Measurements from ENCODE around the gene SMCO2.

Gene SMCO2

DNA sequence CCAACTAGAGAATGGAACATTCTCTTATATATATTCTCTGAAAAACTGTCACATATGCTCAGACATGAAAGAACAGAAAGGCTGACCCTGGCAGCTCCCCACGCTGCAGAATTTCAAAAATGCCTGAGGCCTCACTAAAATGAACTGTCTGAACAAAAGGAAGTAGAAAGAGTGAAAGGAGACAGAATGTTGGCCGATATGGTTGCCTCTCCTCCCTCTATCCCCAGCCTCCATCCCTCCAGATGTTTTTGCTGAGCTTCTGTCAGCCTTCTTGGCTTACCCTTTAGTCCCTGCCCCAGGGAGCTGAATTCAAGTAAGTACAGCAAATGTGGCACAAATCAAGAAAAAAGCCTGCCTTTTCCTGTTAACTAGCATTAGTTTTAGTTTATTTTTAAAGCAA, 6.9 kb downstream of the SMCO2 start:
- no peak for DNase-seq (ENCODE audit: low read depth)

DNA sequence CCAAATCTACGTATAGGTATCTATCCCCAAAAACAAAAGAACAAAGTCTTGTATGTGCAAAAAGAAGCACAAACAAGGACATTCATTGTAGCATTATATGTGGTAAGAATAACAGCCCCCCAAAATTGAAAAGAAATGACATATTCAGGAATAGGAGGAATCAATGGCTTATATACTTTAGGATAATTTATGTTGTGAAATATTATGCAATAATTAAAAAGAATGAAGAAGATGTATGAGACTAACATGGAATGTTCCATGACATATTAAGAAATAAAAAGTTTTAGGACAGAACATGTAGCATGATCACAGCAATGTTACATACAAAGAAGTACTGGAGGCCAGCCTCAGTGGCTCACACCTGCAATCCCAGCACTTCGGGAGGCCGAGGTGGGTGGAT, 9.1 kb downstream of the SMCO2 start:
- no peak for DNase-seq (ENCODE audit: low read depth)

DNA sequence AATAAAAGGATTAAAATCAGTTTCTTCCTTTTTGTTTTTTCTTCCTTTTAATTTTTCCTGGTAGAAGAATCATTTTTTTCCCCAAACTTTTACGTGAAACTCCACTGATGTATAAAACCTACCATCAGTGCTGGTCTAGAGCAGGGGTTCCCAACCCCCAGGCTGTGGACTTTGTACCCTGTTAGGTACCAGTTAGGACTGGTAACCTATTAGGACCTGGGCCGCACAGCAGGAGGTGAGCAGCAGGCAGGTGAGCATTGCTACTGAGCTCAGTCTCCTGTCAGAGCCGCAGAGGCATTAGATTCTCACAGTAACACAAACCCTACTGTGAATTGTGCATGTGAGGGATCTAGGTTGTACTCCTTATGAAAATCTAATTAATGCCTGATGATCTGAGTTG, 10.1 kb downstream of the SMCO2 start:
- DNase-seq (ENCODE audit: low read depth) = no peak

DNA sequence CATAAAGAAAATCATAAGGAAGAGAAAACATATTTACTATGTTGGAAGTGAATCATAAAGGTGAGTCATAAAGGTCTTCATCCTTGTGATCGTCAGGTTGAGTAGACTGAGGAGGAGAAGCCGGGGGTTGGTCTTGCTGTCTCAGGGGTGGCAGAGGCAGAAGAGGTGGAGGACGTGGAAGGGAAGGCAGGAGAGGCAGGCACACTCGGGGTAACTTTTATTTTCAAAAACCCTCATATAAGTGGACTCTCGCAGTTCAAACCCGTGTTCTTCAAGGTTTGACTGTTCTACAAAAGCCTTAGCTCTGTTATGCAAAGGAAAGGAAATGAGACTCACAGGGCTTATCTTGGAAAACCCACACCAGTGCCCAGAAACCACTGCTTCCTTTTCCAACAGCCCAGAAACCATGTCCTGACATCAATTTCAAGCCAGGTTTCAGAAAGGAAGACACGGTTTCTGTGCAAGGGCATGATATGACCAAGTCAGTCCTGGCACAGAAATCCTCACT, 14.0 kb downstream of the SMCO2 start:
- DNase-seq (ENCODE audit: low read depth) = no peak

DNA sequence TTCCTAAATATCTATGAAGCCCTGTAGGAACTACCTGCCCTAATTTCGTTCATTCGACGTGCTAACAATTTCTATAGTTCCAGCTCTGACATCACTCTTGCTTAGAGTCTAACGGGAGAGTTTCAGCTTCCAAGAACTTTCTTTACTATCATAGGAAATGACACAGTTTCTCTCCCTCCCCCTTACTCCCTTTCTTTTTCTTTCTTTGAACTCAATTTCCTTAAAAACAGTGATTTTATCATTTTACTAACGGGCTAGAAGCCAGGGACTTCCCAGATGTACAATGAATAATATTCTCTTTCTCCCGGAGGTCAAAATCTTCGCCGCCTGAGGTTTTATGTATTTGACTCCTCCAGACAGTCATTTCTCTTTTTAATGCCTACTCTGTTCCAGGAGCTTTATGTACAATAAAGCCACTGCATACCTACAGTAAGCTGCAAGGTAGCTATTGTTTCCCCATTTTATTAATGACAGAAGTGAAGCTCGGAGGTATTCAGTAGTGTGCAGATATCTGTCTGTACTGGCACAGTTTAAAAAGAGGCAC, 15.7 kb downstream of the SMCO2 start:
- no peak for DNase-seq (ENCODE audit: low read depth)

DNA sequence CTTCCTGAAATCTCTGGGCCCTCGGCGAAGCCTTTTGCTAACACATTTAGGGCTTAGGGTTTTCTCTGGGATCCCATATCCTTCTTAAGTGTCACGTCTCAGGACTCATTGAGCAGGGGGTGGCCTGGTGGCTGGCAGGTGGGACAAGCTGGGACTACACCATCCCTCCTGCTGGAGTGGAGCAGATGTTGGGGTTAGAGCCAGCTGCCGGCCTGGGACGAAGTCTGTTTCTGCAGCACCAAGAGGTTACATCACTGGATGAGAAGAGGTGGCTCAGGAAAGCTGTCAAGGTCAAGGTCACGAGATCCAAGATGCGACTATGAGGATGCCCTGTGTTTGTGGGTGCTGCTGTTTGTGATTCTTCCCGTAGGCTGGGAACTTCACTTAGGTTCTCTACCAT, 16.3 kb downstream of the SMCO2 start:
- DNase-seq (ENCODE audit: low read depth) = no peak

DNA sequence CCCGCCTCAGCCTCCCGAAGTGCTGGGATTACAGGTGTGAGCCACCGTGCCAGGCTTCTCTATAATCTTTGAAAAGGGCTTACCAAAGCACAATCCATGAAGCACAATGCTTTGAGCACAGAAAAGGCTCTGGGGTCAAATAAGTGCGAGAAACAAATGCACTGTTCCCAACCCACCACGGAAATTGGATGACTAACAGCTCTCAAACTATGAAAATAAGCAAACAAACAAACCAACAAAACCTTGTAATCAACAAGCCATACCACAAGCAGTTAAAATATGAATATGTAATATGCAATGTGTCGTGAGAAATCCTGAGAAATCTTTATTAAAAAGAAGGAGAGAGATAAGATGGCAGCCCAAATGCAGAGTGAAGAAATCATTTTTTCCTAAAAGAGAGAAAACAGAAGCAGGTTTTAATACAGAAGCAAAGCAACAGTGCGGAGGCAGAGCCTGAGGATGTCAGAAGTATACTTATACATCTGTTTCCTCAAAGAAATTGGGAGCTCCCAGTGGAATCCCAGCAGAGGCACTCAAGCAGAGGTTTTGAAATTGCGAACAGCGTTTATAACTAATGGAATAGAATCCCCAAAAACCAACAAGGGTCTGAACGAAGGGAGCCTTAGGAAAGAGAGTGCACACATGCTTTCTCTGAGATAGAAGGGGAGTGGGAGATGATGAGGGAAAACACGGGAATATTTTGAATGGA, 17.1 kb downstream of the SMCO2 start:
- no peak for DNase-seq (ENCODE audit: low read depth)

DNA sequence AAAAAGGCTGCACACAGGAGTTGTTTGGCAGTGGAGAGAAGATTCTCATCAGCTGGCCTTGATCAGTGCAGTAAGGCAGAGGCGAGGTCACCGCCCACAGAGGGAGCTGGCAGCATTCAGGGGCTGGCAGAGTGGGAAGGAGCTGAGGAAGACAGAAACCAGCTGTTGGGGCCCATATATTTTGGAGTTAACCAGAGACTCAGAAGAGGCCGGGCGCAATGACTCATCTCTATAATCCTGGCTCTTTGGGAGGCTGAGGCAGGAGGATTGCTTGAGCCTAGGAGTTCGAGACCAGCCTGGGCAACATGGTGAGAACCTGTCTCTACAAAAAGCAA, 17.7 kb downstream of the SMCO2 start:
- no peak for DNase-seq (ENCODE audit: low read depth)

DNA sequence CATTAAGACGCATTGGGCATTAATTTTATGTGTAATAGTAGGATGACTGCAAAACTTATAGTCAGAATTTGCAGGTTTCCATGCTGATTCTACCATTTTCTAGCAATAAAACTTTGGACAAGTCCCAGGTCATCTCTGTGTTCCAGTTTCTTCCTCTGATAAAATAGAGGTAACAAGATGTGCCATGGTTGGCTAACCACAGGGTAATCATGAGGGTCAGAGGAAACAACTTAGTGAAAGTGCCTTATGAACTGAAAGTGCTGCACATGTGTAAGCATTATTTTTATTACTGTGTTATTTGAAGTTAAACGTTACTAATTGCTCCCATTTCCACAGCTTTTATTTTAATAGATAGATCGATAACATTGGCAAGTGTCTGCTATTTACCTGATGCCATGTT, 21.1 kb downstream of the SMCO2 start:
- DNase-seq (ENCODE audit: low read depth) = no peak

DNA sequence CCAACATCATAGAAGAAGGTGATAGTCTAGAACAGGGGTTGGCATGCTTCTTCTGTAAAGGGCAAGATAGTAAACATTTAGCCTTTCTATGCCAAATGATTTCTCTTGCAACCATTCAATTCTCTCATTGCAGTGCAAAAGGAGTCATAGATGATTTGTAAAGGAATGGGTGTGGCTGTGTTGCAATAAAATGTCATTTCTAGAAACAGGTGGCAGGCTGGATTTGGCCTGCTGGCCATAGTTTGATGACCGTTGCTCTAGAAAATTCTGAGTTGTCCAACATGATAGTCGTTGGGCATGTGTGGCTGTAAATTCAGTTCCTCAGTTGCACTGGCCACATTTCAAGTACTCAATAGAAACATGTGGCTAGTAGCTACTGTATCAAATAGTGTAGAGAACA, 21.7 kb downstream of the SMCO2 start:
- no peak for DNase-seq (ENCODE audit: low read depth)

DNA sequence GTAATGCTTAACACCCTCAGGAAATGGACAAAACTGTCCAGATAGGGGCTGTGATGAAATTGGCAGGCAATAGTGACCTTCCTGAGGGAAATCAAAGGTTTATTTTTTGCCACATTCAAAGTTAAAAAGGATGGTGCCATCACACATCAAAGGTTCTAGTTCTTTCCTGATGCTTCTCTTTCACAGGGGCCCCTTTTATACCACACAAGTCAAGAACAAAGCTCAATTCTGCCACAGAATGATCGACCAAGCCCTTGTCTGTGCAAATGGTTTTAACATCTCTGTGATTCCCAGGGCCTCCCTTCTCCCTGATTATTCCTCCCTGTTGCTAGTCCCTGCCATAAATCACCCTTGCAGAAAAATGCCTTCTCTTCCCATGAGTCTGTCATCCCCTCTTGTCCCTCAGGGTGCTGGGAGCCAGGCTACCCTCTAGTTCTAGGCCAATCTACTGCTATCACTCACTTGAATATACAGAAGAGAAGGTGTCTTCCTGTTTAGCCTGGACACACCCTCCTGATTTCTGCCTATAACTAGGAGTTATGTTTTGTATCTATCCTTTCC, 22.7 kb downstream of the SMCO2 start:
- DNase-seq (ENCODE audit: low read depth) = no peak

DNA sequence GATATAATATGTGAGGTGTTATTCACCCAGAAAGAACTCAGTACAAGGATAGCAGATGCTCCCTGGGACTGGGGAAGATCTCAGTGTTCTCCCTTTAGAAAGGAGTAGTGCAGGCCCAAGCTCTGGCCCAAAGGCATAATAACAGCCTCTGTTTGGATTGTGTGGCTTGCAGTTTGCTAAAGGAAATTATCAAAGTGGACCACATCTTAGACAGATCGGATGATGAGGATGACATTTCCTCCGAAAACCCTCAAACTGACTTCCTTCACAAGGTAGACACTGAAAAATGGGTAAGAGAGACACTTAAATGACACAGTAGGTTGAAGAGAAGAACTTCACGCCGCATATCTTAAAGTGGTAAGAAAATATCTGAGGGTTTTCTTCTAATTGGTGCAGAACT, 26.1 kb downstream of the SMCO2 start:
- no peak for DNase-seq (ENCODE audit: low read depth)

DNA sequence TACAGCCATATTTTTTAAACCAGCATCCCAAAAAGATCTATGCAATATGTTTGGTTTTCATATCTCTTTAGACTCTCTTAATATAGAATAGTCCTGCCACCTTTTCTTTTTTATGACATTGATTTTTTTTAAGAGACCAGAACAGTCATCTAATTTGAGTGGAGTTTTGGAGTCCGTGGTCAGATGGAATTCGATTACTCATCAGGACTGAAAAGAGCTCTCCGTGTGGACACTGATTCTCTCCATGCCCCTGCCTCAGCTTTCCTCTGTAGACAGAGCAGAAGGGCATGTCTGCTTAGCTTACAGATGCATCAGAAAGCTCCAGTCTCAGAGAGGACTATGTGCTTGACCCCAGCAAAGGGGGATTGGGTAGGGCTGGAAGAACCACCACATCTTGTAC, 27.8 kb downstream of the SMCO2 start:
- DNase-seq (ENCODE audit: low read depth) = no peak

DNA sequence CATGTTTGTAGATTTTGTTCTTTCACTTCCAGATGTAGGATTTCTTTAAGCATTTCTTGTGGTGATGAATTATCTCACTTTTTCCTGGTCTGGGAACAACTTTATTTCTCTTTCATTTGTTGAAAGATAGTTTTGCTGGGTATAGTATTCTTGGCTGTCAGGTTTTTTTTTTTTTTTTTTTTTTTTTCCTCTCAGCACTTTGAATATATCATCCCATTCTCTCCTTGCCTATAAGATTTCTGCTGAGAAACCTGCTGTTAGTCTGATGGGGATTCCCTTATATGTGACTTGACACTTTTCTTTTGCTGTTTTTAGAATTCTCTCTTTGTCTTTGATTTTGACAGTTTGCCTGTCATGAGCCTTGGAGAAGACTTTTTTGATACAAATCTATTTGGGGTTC, 30.5 kb downstream of the SMCO2 start:
- no peak for DNase-seq (ENCODE audit: low read depth)

DNA sequence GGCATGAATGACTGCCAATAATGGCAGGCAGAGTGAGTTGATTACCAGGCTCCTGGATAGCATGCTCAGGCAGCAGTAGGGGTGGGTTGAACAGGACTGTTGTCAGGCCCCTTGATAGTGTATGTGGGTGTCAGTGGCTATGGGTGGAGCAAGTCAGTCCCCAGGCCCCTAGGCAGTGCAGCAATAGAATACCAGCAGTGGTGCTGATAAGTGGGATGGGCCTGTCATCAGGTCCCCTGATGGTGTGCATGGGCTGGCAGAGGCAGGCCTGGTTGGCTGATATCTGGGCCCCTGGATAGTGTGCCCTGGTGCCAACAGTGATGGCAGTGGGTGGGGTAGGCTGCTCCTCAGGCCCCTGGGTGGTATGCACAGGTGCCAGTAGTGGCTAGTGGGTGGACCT, 32.4 kb downstream of the SMCO2 start:
- no peak for DNase-seq (ENCODE audit: low read depth)

DNA sequence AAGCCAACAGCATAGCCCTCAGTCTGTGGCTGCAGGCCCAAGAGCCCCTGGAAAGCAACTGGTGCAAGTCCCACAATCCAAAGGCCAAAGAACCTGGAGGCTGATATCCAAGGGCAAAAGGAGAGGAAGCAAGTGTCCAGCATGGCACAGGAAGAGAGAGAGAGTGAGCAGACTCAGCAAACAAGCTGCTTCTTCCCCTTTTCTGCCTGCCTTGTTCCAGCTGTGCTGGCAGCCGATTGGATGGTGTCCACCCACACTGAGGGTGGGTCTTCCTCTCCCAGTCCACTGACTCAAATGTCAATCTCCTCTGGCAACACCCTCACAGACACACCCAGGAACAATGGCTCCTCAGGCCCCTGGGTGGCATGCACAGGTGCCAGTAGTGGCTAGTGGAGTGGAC, 33.5 kb downstream of the SMCO2 start:
- DNase-seq (ENCODE audit: low read depth) = no peak

DNA sequence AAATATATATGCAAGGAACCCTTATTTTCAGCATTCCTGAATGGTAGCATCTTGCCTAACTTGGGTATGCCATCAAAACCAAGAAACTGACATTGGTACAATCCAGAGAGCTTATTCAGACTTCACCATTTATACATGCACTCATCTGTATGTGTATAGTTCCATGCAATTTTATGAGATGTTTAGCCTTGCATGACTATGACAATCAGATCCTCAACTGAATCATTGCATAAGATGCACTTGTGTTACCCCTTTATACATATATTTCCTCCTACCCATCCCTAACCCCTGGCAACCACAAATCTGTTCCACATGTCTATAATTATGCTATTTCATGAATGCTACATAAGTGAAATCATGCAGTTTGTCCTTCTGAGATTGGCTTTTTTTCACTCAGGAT, 40.4 kb downstream of the SMCO2 start:
- no peak for DNase-seq (ENCODE audit: low read depth)

DNA sequence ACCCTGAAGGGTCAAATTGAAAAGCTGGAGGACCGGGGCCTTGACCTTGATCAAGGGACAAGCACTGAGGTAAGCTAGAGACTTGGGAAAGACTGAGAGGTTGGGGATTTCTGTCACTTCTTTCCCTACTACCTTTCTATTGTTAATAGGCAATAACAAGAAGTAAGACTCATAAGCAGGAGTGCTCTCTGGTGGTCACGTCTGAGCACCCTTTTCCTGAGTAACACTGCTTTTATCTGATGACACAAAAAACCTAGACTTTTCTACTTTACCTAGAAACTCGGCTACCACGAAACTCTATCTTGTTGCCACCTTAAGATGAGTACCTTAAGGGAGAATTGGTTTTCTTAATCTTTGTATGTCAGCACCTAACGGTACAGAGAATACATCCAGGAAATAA, 41.9 kb downstream of the SMCO2 start:
- DNase-seq (ENCODE audit: low read depth) = no peak

DNA sequence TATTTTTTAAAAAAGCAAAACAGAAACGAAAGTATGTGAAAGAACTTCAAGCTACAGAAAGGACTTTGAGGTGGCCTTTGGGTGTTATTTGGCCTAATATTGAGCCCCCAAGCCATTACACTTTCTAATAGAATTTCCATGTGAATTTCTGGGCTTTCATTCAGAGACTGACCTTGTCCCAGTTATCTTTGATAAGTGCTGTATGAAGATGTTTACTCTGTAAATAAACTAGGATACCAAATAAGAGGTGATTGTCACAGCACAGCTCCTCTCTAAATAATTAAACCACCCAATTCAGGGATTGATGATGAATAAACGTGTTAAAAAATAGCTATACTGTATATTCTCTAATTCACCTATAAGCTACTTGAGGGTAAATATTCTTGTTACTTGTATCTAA, 44.7 kb downstream of the SMCO2 start:
- DNase-seq (ENCODE audit: low read depth) = no peak

DNA sequence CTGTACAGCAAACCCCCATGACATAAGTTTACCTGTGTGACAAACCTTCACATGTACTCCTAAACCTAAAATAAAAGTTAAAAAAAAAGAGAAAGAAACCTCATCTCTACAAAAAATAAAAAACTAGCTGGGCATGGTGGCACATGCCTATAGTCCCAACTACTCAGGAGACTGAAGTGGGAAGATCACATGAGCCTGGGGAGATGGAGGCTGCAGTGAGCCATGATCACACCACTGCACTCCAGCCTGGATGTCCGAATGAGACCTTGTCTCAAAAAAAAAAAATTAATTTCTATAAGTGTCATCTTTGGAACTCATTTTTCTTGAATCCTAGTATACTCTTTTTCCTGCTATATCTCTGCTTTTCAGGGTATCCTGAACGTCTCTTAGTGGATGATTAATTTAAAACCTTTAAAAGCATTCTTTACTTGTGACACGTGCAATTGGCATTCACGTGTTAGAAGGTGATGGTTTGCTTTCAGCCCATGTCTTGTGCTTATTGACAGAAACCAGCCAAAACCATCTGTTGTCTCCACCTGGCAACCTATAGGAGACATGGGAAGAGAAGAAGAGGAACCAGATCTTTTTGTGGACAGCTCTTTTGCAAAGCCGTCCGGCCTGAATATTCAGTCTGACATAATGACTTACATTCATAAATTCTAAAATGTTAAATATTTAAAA, 46.9 kb downstream of the SMCO2 start:
- DNase-seq (ENCODE audit: low read depth) = no peak

DNA sequence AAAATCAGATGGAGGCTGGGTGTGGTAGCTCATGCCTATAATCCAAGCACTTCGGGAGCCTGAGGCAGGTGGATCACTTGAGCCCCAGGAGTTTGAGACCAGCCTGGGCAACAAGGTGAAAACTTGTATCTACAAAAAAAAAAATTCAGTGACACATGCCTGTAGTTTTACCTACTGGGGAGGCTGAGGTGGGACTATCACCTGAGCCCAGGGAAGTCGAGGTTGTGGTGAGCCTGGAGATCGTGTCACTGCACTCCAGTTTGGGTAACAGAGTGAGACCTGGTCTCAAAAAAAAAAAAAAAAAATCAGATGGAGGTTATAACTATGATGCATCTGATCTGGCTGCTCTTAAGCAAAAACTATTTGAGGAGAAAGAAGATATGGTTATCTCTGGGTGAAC, 50.9 kb downstream of the SMCO2 start:
- DNase-seq (ENCODE audit: low read depth) = no peak

DNA sequence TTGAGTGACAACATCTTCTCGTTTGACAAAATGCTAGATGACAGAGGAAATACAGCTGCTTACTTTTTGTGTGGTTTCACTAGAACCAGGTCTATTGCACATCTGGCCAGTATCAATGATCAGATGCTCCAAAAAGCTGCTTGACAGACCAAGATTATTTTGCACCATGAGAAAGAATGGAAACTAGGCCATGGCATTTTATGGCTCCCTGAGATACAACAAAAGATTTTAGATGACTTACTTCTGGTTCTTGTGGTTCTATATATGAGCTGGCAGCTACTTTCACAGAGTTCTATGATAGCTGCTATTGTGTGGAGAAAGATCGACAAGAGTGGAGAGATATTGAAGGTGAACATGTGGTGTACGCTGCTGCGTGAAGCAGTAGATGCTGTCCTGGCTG, 51.6 kb downstream of the SMCO2 start:
- DNase-seq (ENCODE audit: low read depth) = no peak

DNA sequence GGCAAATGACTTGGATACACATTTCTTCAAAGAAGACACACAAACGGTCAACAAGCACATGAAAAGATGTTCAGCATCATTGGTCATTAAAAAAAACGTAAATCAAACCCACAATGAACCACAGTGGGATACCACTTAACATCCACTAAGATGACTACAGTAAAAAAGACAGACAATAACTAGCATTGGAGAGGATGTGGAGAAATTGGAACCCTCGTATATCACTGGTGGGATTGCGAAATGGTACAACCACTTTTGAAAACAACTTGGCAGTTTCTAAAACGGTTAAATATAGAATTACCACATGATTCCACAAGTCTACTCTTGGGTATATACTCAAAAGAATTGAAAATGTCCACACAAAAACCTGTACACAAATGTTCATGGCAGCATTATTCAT, 52.2 kb downstream of the SMCO2 start:
- no peak for DNase-seq (ENCODE audit: low read depth)

DNA sequence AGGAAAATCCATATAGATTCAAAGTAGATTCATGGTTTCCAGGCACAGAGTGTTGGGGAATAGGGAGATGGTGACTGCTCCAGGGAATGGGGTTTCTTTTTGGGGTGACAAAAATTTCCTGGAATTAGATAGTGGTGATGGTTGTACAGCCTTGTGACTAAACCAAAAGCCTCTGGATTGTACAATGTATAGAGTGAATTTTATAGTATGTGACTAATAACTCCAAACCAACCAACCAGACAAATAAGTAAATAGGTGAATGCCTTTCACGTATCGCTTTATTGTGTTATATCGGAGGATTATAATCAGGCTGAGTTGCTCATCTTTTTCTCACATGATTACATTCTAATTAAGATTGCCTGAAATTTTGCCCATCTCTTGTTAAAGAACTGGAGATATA, 52.8 kb downstream of the SMCO2 start:
- no peak for DNase-seq (ENCODE audit: low read depth)

Measured in activated T-cell treated with anti-CD3 and anti-CD28 coated beads for 1 hour (primary cell).